GM12801 (cell line): Measurements from ENCODE around the gene RPL10L.

Experiments
- CTCF ChIP-seq: IDR thresholded peaks from one replicate; pipeline ENCODE4 v1.5.1; 2011; ENCODE audit warnings: control low read depth; ENCODE audit not compliant: insufficient read length; ENCODE audit errors: extremely low read depth

RPL10L gene

GRCh38 chr14:46651526-46652144 is at the start of gene RPL10L:
Gene RPL10L, minus strand, starts transcription at chr14:46651781. Its CDS starts 45 bp downstream, at chr14:46651736.
- TF ChIP-seq CTCF: no peak

DNA sequence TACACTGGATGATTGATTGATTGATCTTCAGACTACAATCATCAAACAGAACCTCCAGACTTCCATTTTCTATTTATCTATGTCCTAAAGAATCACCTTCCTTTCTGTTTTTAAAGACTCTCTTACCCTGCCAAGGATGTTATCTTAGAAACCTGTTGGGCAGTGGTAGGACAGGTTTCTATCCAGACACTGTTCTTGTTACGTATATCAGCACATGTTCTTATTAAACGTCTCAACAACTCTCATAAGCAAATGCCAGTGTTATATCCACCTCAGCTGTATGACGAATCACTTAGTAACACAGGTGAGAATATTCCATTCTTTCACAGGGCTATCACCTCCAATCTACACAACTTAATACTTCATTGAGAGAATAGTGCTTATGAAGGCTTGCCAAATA is 40.2 kb upstream of the RPL10L start:
- no peak for TF ChIP-seq CTCF

DNA sequence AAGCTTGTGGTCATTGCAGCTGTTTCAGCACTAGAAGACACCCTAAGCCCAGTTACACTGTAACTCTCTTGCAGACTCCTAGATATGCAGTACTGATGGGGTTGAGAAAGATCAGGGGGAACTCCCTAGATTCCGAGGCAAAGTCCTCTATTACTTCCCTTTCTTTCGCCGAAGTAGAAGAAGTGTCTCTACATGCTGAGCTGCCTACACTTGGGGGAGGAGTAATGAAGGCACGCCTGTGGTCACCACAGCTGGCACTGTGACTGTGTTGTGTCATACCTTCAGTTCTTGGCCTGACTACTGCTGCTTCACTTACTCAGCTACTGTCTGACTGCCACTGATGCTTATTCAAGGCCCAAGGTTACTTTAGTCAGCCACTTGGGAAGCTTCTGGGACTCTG is 35.1 kb upstream of the RPL10L start:
- TF ChIP-seq CTCF: no peak

DNA sequence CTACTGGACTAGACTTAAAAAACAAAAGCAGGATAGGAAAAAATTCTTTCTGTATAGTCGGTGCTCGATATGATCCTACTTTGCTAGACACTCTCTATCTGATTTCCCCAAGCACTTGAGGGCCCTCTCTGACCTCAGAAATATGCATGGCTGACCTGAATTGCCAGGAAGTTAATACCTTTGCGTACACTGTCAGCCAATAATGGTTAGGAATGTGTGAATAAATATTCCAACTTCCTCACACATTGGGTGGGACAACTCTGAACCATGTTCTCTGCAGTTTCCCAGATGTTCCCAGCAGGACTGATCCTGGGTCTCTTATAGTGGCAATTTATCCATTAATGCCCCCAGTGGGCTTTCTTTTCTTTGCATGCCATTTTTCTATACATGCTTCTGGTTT is 20.5 kb upstream of the RPL10L start:
- TF ChIP-seq CTCF: no peak

GRCh38 chr14:46663382-46663781 is 11.8 kb upstream of the RPL10L start:
- no peak for TF ChIP-seq CTCF

GRCh38 chr14:46661728-46662127 is 10.1 kb upstream of the RPL10L start:
- TF ChIP-seq CTCF: no peak

GRCh38 chr14:46653031-46653755 is 1.6 kb upstream of the RPL10L start:
- no peak for TF ChIP-seq CTCF
